GM12878 (cell line): ENCODE measurements around the gene MBOAT2. TPM values are rescaled to one million over a fixed set of nuclear protein-coding genes. Genes with fewer than 3 reads are reported as not detected.

Experiments
- ATAC-seq: fragments of 200-7000 bp; cut with Tn5 transposase; 3 replicates; pipeline ENCODE4 v1.9.1; 2020; ENCODE audit warnings: mild to moderate bottlenecking, moderate library complexity
- BruUV-seq: library from RNA; stranded (reverse); fragments of 400-500 nt; replicated peaks from 2 replicates; lab custom pipeline; 2021; lab: Mats Ljungman, UMichigan
- CTCF ChIA-PET: fragments of 300-600 bp; sonication (Branson Sonifier 250); formaldehyde crosslinking; extraction: SDS; loops from one replicate; lab custom pipeline; 2021; ENCODE audit warnings: inconsistent platforms; lab: Yijun Ruan, JAX
- POLR2A ChIA-PET: fragments of 350-600 bp; formaldehyde crosslinking; extraction: SDS; loops from one replicate; lab custom pipeline; 2021; ENCODE audit warnings: inconsistent platforms; lab: Charles Lee
- RAD21 ChIA-PET: fragments of 300-600 bp; sonication (Branson Sonifier 250); formaldehyde crosslinking; loops from one replicate; lab custom pipeline; 2023; ENCODE audit warnings: antibody characterized with exemption; ENCODE audit not compliant: unreplicated experiment; lab: Charles Lee
- SMC1A ChIA-PET: fragments of 300-600 bp; sonication (Branson Sonifier 250); formaldehyde crosslinking; loops from one replicate; lab custom pipeline; 2023; ENCODE audit not compliant: unreplicated experiment, uncharacterized antibody; lab: Charles Lee
- DNase-seq: peaks from one replicate; pipeline ENCODE4 v3.0.0-alpha.2; 2011; ENCODE audit warnings: low read depth, low spot score
- FAIRE-seq: peaks from 3 replicates; lab custom pipeline; 2011; peaks lifted over from hg19 to GRCh38; lab: Jason Lieb, UNC
- H2AFZ ChIP-seq: 2 replicates; pipeline ENCODE4 v1.6.0; 2011; ENCODE audit warnings: low read depth, low read length, control low read depth; ENCODE audit not compliant: control insufficient read depth
- H3K27ac ChIP-seq: 2 replicates; pipeline ENCODE4 v1.5.1; 2011; ENCODE audit warnings: control low read depth; ENCODE audit not compliant: control insufficient read depth, insufficient read depth
- H3K27me3 ChIP-seq, 2 experiments: replicated peaks in 1 of 2; 2 replicates each; pipeline versions ENCODE4 v1.6.0 to v1.6.1; 2011; ENCODE audit warnings: low read length in 1 of 2; ENCODE audit not compliant: control insufficient read depth in 2 of 2, insufficient read depth in 2 of 2
- H3K36me3 ChIP-seq, 2 experiments: 2 replicates each; pipeline ENCODE4 v1.5.1; 2011; ENCODE audit warnings: low read length in 1 of 2; ENCODE audit not compliant: control insufficient read depth in 2 of 2, insufficient read depth in 2 of 2
- H3K4me1 ChIP-seq: 2 replicates; pipeline ENCODE4 v1.6.1; 2011; ENCODE audit warnings: mild to moderate bottlenecking, low read length, moderate library complexity, mixed read lengths; ENCODE audit not compliant: control insufficient read depth, insufficient read depth
- H3K4me2 ChIP-seq: 2 replicates; pipeline ENCODE4 v1.6.0; 2011; ENCODE audit warnings: control low read depth; ENCODE audit not compliant: control insufficient read depth, insufficient read depth
- H3K4me3 ChIP-seq: fragments of 200-600 bp; sonication (generic); 2 replicates; pipeline ENCODE4 v1.5.1; 2016
- H3K79me2 ChIP-seq: 2 replicates; pipeline ENCODE4 v1.6.0; 2011; ENCODE audit warnings: low read length; ENCODE audit not compliant: control insufficient read depth, insufficient read depth
- H3K9ac ChIP-seq: 2 replicates; pipeline ENCODE4 v1.8.0; 2011; ENCODE audit warnings: low read length, control low read depth, mixed read lengths; ENCODE audit not compliant: control insufficient read depth, insufficient read depth
- H3K9me3 ChIP-seq: replicated peaks from 3 replicates; pipeline ENCODE4 v1.5.1; 2011; ENCODE audit warnings: mild to moderate bottlenecking, low read length; ENCODE audit not compliant: control insufficient read depth, insufficient read depth
- H4K20me1 ChIP-seq: 2 replicates; pipeline ENCODE4 v1.6.0; 2011; ENCODE audit not compliant: control insufficient read depth, insufficient read depth
- ASH2L ChIP-seq: fragments of 300-600, 200-600 bp; sonication (generic); IDR thresholded peaks from 2 replicates; pipeline ENCODE4 v1.6.1; 2017; ENCODE audit warnings: low read depth, mild to moderate bottlenecking, borderline replicate concordance
- CHD4 ChIP-seq: fragments of 200-600 bp; sonication (generic); IDR thresholded peaks from 2 replicates; pipeline ENCODE4 v1.6.1; 2016; ENCODE audit warnings: mild to moderate bottlenecking
- EZH2 ChIP-seq: IDR thresholded peaks from 2 replicates; pipeline ENCODE4 v1.6.1; 2012; ENCODE audit warnings: low read depth, mild to moderate bottlenecking, control low read depth, inconsistent platforms, low read length, borderline replicate concordance; ENCODE audit not compliant: control insufficient read depth
- GATAD2B ChIP-seq: fragments of 450-650 bp; conservative IDR thresholded peaks from 2 replicates; pipeline ENCODE4 v1.6.1; 2017; ENCODE audit warnings: low read depth, mild to moderate bottlenecking, moderate library complexity
- HCFC1 ChIP-seq: fragments of 150-350 bp; IDR thresholded peaks from 2 replicates; pipeline ENCODE4 v1.6.1; 2014; ENCODE audit warnings: low read length
- IKZF1 ChIP-seq: fragments of 450-650 bp; conservative IDR thresholded peaks from 2 replicates; pipeline ENCODE4 v1.6.1; 2017; ENCODE audit warnings: antibody characterized with exemption, mild to moderate bottlenecking
- IKZF2 ChIP-seq, 2 experiments: fragments of 450-650 bp; IDR thresholded peaks; 2 replicates each; pipeline ENCODE4 v1.6.1; 2017; ENCODE audit warnings: mild to moderate bottlenecking in 2 of 2, moderate library complexity in 2 of 2
- KLF5 ChIP-seq: fragments of 450-650 bp; IDR thresholded peaks from 2 replicates; pipeline ENCODE4 v1.6.1; 2014; ENCODE audit warnings: mild to moderate bottlenecking; ENCODE audit not compliant: partially characterized antibody
- MYC ChIP-seq: IDR thresholded peaks from 2 replicates; pipeline ENCODE4 v1.6.1; 2011; ENCODE audit warnings: mild to moderate bottlenecking, low read length, moderate library complexity, inconsistent platforms; ENCODE audit not compliant: insufficient read depth, insufficient replicate concordance, insufficient read length, severe bottlenecking
- NBN ChIP-seq: fragments of 450-650 bp; IDR thresholded peaks from 2 replicates; pipeline ENCODE4 v1.6.1; 2016
- NR2F1 ChIP-seq: fragments of 450-650 bp; conservative IDR thresholded peaks from 2 replicates; pipeline ENCODE4 v1.6.1; 2017; ENCODE audit warnings: mild to moderate bottlenecking
- RBBP5 ChIP-seq: fragments of 200-600 bp; sonication (generic); conservative IDR thresholded peaks from 2 replicates; pipeline ENCODE4 v1.6.1; 2016
- SIX5 ChIP-seq: IDR thresholded peaks from 2 replicates; pipeline ENCODE4 v1.6.1; 2011; ENCODE audit warnings: mild to moderate bottlenecking, low read depth, low read length, moderate library complexity; ENCODE audit not compliant: severe bottlenecking
- SMC3 ChIP-seq: IDR thresholded peaks from 2 replicates; pipeline ENCODE4 v1.6.1; 2011; ENCODE audit warnings: low read length, improper control_type of control experiment, borderline replicate concordance
- SREBF2 ChIP-seq: IDR thresholded peaks from 2 replicates; pipeline ENCODE4 v1.6.1; 2012; ENCODE audit warnings: mild to moderate bottlenecking, low read length
- STAT1 ChIP-seq: fragments of 450-650 bp; conservative IDR thresholded peaks from 2 replicates; pipeline ENCODE4 v1.6.1; 2014; ENCODE audit warnings: antibody characterized with exemption, mild to moderate bottlenecking
- ZZZ3 ChIP-seq: IDR thresholded peaks from 2 replicates; pipeline ENCODE4 v1.6.1; 2011; ENCODE audit warnings: low read depth; ENCODE audit not compliant: control insufficient read depth, insufficient read length
- WGBS: methylation state at CpG from one replicate; pipeline ENCODE4 v1.1.6; 2016; ENCODE audit warnings: low lambda C conversion rate; ENCODE audit not compliant: insufficient replicate concordance, insufficient coverage; ENCODE audit errors: missing lambda C conversion rate; 5-methylcytosine and 5-hydroxymethylcytosine counted together
- in situ Hi-C: fragments of 300-500 bp; cut with MboI; formaldehyde crosslinking; loops from 9 replicates; pipeline ENCODE4 v1.14.3; 2018; ENCODE audit warnings: mixed read lengths
- intact Hi-C: fragments of 100-400 bp; cut with micrococcal nuclease; formaldehyde crosslinking; loops from one replicate; pipeline ENCODE4 v1.14.2; 2022; ENCODE audit not compliant: unreplicated experiment
- polyA plus RNA-seq, 11 experiments: library from polyadenylated mRNA; depleted of rRNA in 4 of 11; unstranded in 6 of 11; stranded (reverse) in 5 of 11; fragments of >200 nt; fragmentation: Nextera tagmentation in 4 of 11; fragmentation: Illumina TruSeq in 1 of 11; extraction: Ambion mirVana in 4 of 11; extraction: Trizol in 1 of 11; gene quantifications; 1 replicate in 1 of 11; 2 replicates in 10 of 11; pipeline versions ENCODE4 v1.2.1 to v1.2.3, GENCODE V29; 2011 to 2016; ENCODE audit warnings: inconsistent platforms in 2 of 11, missing spikeins in 2 of 11, low read depth in 1 of 11
- total RNA-seq, 4 experiments: library from RNA; depleted of rRNA in 3 of 4; stranded (reverse); fragments of >200 nt in 3 of 4; fragmentation: Illumina TruSeq in 1 of 4; extraction: Trizol in 1 of 4; gene quantifications; 2 replicates each; pipeline versions ENCODE4 v1.2.1 to v1.2.3, GENCODE V29; 2013 to 2021

MBOAT2 gene
- total and polyA plus RNA-seq, 10 of the 15 experiments (the other 5 are each of a cell fraction or from before 2014, with no cell fraction given), result 0.08 to 40.6 (median 1.8) TPM

- CTCF ChIA-PET, result interaction anchor here (0.6 kb wide), 1 partner anchor 475 kb away, joined by 3 read pairs; no protein-coding TSS in a partner anchor
- Histone ChIP-seq H3K27me3 (no peaks in the 10 kb centered on the region), H3K79me2 (no peaks in the 10 kb centered on the region), H3K4me1 (no peaks in the 10 kb centered on the region), H3K4me3 (no peak overlapping the region), H3K27ac (no peak overlapping the region), H3K9ac (no peak overlapping the region), H2AFZ (no peak overlapping the region), H3K9me3 (no peaks in the 10 kb centered on the region), H3K36me3 (no peaks in the 10 kb centered on the region), H3K4me2 (no peak overlapping the region), H4K20me1 (no peaks in the 10 kb centered on the region)
- 59% methylated on average over 6 of the region's 6 CpGs for WGBS
- BruUV-seq, result no TSS peak
- POLR2A ChIA-PET, result no interaction called here
- ATAC-seq (no peak), FAIRE-seq (no peak), DNase-seq (no peak)
- in situ Hi-C loops, result no loop called here
- intact Hi-C loops, result no loop called here
- RAD21 ChIA-PET, result no interaction called here
- TF ChIP-seq NBN (no peak), GATAD2B (no peak), NR2F1 (no peak), CHD4 (no peak), MYC (no peak), HCFC1 (no peak), IKZF2 (IDR thresholded peaks at IDR 0.05) (no peak), SIX5 (no peak), ASH2L (no peak), IKZF1 (no peak), SREBF2 (no peak), EZH2 (no peak), RBBP5 (no peak), KLF5 (no peak), STAT1 (no peak), ZZZ3 (no peak), SMC3 (no peak)
- SMC1A ChIA-PET, result interaction anchor here (0.6 to 1.5 kb wide), 3 partner anchors 14 to 44 kb away, joined by 3 to 4 read pairs (median 3); no protein-coding TSS in a partner anchor
These were observed 26.7 kb upstream of the MBOAT2 start for GRCh38 chr2:9030190-9030589.
